ENCODE data around the gene TEX2.

TEX2 gene

GRCh38 chr17:64270885-64271284 is 7.8 kb upstream of the TEX2 start:
- no peak for DNase-seq (ENCODE audit: low read depth)
- no peak for TF ChIP-seq CTCF (conservative IDR thresholded peaks at IDR 0.05; ENCODE audit: control insufficient read depth, insufficient read depth, low read depth, low read length)
- H3K4me3 ChIP-seq (ENCODE audit: control insufficient read depth, low read depth, low read length): no peak overlapping the region

DNA sequence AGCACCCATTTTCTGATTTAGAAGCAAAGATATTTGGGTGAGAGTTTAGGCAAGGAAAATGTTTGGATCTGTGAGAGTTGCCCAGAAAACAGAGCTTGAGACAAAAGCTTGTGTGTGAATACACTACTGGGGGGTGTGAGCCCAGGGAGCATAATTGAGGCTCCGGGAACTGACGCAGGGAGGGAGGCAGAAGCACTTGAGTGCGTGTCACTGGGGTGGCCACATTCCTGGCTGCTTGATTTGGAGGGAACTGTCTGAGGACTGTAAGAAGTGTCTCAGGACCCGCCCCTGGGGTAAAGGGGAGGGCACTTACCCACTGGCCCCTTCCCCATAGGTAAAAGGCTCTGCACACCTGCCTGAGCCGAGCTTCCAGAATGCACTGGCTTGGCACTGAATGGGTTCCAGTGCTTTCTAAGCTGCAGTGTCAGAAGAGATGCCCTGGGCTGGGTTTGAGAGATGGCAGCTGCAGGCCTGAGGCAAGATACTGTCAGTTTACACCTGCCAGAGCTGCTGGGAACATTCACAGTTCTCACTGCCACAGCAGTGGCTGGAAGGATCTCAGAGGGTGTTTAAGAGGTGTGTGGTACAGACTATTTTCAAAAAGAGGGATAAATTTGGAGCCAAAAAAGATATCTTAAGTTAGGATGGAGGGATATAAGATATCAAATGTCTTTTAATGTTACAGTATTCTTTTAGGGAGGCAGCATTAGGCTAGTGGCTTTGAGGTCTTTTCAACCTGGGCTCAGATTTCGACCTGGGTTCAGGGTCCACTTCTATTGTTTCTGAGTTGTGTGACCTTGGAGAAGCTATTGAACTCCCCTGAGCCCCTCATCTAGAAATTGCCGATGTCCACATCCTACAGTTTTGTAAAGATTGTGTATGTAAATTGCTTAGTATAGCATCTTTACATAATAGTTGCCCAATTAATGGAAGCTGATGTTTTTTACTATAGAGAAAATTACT is 6.9 kb upstream of the TEX2 start:
- no peak overlapping the region for H3K4me3 ChIP-seq (ENCODE audit: control insufficient read depth, low read depth, low read length)
- no peak for TF ChIP-seq CTCF (conservative IDR thresholded peaks at IDR 0.05; ENCODE audit: control insufficient read depth, insufficient read depth, low read depth, low read length)
- DNase-seq (ENCODE audit: low read depth): no peak

DNA sequence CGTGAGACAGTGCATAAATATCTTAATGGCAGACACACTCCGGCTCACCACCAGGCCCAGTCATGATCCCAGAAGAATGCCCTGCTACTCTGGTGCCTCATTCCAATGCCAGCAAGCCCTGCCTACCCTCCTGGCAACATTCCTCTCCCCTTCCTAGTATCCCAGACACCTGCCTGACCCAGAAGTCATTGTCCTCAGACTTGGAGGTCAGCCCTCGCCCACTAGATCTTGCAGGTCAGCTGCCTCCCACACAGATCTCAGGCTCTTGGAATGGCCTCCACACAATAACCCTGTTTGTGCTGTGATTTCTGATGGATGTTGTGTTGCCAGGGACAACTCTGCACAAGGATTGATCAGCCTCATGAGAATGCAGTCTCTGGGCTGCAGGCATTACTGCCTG is 1.8 kb upstream of the TEX2 start:
- TF ChIP-seq CTCF (conservative IDR thresholded peaks at IDR 0.05; ENCODE audit: control insufficient read depth, insufficient read depth, low read depth, low read length): no peak
- no peak overlapping the region for H3K4me3 ChIP-seq (ENCODE audit: control insufficient read depth, low read depth, low read length)
- no peak for DNase-seq (ENCODE audit: low read depth)

DNA sequence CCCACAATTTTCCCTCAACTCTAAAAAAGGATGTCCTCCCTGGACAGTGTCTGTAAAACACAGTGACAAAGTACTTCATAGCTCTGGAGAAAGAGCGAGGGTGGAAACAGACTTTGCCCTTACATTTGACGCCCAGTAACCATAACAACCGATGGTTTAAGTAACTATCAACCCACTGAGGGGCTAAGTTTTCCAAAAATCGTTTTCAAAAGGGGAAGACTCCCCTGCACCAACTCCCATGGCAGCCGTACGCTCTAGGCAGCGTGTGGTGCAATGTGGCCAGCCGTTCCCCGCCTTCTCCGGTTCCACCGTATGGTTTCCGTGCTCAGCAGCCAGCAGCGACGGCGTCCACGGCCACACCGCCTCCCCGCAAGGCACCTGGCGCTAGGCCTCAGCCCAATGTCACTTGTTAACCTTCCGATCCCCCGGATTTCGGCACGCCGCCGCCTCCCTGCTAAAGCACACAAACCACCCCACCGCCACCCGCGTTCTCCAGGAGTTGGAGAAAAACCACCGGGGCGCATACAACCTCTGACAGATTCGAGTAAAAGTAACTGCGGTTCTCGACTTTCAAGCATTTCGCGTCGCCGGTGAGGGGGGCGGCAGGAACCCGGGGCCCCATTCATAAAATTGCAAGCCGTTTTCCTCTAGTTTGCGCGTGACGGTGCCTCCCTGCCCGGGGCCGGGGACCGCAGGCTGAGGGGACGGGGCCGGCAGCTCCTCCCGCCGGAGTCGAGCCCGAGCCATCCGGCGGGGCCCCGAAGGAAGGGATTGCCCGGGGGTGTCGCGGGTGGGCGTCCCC is 661 bp downstream of the TEX2 start:
- H3K4me3 ChIP-seq (ENCODE audit: control insufficient read depth, low read depth, low read length): peak overlapping the region; percentile 75
- no peak for DNase-seq (ENCODE audit: low read depth)
- TF ChIP-seq CTCF (conservative IDR thresholded peaks at IDR 0.05; ENCODE audit: control insufficient read depth, insufficient read depth, low read depth, low read length): no peak

DNA sequence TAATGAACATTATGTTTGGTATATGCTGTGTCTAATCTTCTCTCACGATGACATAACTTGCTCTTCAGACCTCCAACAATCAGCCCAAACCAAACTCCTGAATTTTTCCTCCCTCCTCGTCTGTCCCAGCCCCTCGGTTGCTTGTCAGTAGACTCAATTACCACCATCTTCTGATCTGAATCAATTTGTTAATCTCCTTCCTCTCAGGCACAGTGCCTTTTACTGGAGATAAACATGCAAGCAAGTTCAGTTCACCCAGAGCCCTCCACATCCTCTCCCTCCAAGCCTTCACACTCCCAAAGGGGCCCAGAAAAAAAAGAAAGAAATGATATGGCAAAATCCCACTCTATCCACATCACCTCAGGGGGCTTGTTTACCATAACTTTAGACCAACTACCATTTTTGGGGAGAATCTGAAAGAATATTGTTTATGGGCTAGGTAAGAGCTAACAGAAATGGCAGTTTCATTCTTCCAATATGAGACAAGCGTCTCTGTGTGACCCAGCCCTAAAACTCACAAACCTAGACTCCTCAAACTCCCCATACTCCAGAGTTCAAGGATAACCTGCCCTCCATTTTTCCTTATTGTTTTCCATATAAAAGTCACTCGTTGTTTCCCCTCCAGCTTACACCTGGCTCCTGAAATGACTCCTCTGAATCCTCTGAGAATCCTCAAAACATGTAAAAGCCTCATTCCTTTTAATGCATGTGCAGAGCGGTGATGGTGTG is 1.5 kb downstream of the TEX2 start:
- no peak for DNase-seq (ENCODE audit: low read depth)
- no peak for TF ChIP-seq CTCF (conservative IDR thresholded peaks at IDR 0.05; ENCODE audit: control insufficient read depth, insufficient read depth, low read depth, low read length)
- H3K4me3 ChIP-seq (ENCODE audit: control insufficient read depth, low read depth, low read length): peak overlapping the region; percentile 75

DNA sequence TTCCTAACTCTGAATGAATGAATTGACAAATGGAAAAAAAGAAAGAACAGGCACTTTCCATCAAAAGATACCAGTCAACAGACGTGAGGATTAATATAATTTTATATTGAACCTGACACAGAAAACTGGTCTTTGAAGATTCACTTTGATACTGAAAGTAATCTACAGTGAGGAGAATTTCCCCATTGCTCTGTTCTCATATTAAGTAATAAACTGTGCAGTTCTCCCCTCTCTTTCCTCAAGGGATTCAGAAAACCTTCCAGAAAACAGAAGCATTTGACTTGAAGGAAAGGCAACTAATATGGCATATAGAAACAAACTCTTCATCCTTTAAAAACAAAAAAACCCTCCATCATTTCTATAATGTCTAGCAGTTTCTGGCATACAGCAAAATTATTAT is 2.2 kb downstream of the TEX2 start:
- DNase-seq (ENCODE audit: low read depth): no peak
- no peak for TF ChIP-seq CTCF (conservative IDR thresholded peaks at IDR 0.05; ENCODE audit: control insufficient read depth, insufficient read depth, low read depth, low read length)
- no peak overlapping the region for H3K4me3 ChIP-seq (ENCODE audit: control insufficient read depth, low read depth, low read length)

Measured in fibroblast of mammary gland (primary cell).